H1 (cell line): ENCODE results near the gene FBLN2. TPM values are rescaled to one million over a fixed set of nuclear protein-coding genes. Genes with fewer than 3 reads are reported as not detected.

Source experiments
- CTCF ChIA-PET: fragments of 300-600 bp; sonication (Branson Sonifier 250); formaldehyde crosslinking; loops from one replicate; lab custom pipeline; 2021; ENCODE audit not compliant: partially characterized antibody; lab: Charles Lee
- POLR2A ChIA-PET: fragments of 300-600 bp; sonication (Branson Sonifier 250); formaldehyde crosslinking; loops from one replicate; lab custom pipeline; 2021; ENCODE audit warnings: inconsistent platforms; ENCODE audit not compliant: partially characterized antibody; lab: Charles Lee
- DNase-seq, 2 experiments: peaks; one replicate each; pipeline versions ENCODE4 v3.0.0 to v3.0.0-alpha.2; 2010 to 2022; ENCODE audit warnings: low spot score in 2 of 2, low read depth in 1 of 2, mixed read lengths in 1 of 2
- FAIRE-seq: peaks from 2 replicates; lab custom pipeline; 2011; peaks lifted over from hg19 to GRCh38; lab: Jason Lieb, UNC
- H2AFZ ChIP-seq: 2 replicates; pipeline ENCODE4 v1.8.1; 2012; ENCODE audit warnings: low read length, inconsistent platforms
- H2AK5ac ChIP-seq: 2 replicates; pipeline ENCODE4 v1.6.1; 2013; ENCODE audit warnings: low read depth, low read length
- H2BK120ac ChIP-seq: replicated peaks from 2 replicates; pipeline ENCODE3; 2013; ENCODE audit warnings: low read depth, low read length, inconsistent platforms
- H2BK12ac ChIP-seq: 2 replicates; pipeline ENCODE4 v1.6.1; 2013; ENCODE audit warnings: low read depth, low read length
- H2BK15ac ChIP-seq: 2 replicates; pipeline ENCODE4 v1.6.1; 2013; ENCODE audit warnings: low read length
- H2BK20ac ChIP-seq: 2 replicates; pipeline ENCODE4 v1.6.1; 2013; ENCODE audit warnings: low read length
- H2BK5ac ChIP-seq: 2 replicates; pipeline ENCODE4 v1.6.1; 2013; ENCODE audit warnings: low read depth, low read length
- H3K14ac ChIP-seq: 2 replicates; pipeline ENCODE4 v1.6.1; 2013; ENCODE audit warnings: inconsistent platforms; ENCODE audit not compliant: insufficient read length
- H3K18ac ChIP-seq: 2 replicates; pipeline ENCODE4 v1.6.1; 2013; ENCODE audit warnings: low read length; ENCODE audit errors: extremely low read depth
- H3K23ac ChIP-seq: 2 replicates; pipeline ENCODE4 v1.6.1; 2013; ENCODE audit warnings: inconsistent platforms; ENCODE audit not compliant: insufficient read length
- H3K23me2 ChIP-seq: 2 replicates; pipeline ENCODE4 v1.6.1; 2013; ENCODE audit warnings: low read depth, low read length
- H3K27ac ChIP-seq: 2 replicates; pipeline ENCODE4 v1.6.1; 2011; ENCODE audit warnings: low read depth, low read length, inconsistent platforms
- H3K27me3 ChIP-seq, 4 experiments: replicated peaks in 1 of 4; 1 replicate in 1 of 4; 2 replicates in 3 of 4; pipeline versions ENCODE4 v1.6.1 to v1.8.1; 2011 to 2013; ENCODE audit warnings: low read length in 3 of 4, mild to moderate bottlenecking in 3 of 4, inconsistent platforms in 2 of 4, mixed read lengths in 2 of 4, moderate library complexity in 1 of 4; ENCODE audit not compliant: control insufficient read depth in 3 of 4, insufficient read depth in 3 of 4; ENCODE audit errors: extremely low read depth in 1 of 4
- H3K36me3 ChIP-seq, 4 experiments: 2 replicates each; pipeline versions ENCODE4 v1.6.1 to v1.8.1; 2011 to 2013; ENCODE audit warnings: mild to moderate bottlenecking in 4 of 4, low read length in 3 of 4, moderate library complexity in 2 of 4, control low read depth in 1 of 4, inconsistent platforms in 1 of 4; ENCODE audit not compliant: insufficient read depth in 4 of 4, control insufficient read depth in 2 of 4
- H3K4ac ChIP-seq: replicated peaks from 2 replicates; pipeline ENCODE3; 2013; ENCODE audit warnings: low read length, low read depth, mixed read lengths, inconsistent platforms; ENCODE audit not compliant: insufficient read length
- H3K4me1 ChIP-seq, 4 experiments: replicated peaks in 1 of 4; 1 replicate in 1 of 4; 2 replicates in 3 of 4; pipeline versions ENCODE4 v1.6.1 to v1.8.1; 2011 to 2013; ENCODE audit warnings: low read length in 3 of 4, inconsistent platforms in 2 of 4, mixed read lengths in 1 of 4; ENCODE audit not compliant: insufficient read depth in 4 of 4, control insufficient read depth in 3 of 4
- H3K4me2 ChIP-seq, 2 experiments: 2 replicates each; pipeline versions ENCODE4 v1.6.1 to v1.8.1; 2011 to 2013; ENCODE audit warnings: low read depth in 2 of 2, low read length in 2 of 2, control low read depth in 1 of 2, inconsistent platforms in 1 of 2, mild to moderate bottlenecking in 1 of 2; ENCODE audit not compliant: insufficient read depth in 1 of 2
- H3K4me3 ChIP-seq, 4 experiments: fragments of 200-600, 300-600 bp in 1 of 4; sonication (generic), shearing (Covaris generic), sonication (Bioruptor Twin) in 1 of 4; 2 replicates each; pipeline versions ENCODE4 v1.5.1 to v1.8.1; 2011 to 2016; ENCODE audit warnings: low read length in 4 of 4, low read depth in 3 of 4, control low read depth in 2 of 4, inconsistent platforms in 2 of 4, mild to moderate bottlenecking in 2 of 4, mixed read lengths in 1 of 4, moderate library complexity in 1 of 4; ENCODE audit not compliant: insufficient read depth in 2 of 4; ENCODE audit errors: extremely low read depth in 1 of 4
- H3K56ac ChIP-seq: replicated peaks from 2 replicates; pipeline ENCODE3; 2013; ENCODE audit warnings: low read depth, mild to moderate bottlenecking, mixed read lengths, low read length, inconsistent platforms; ENCODE audit not compliant: insufficient read length
- H3K79me1 ChIP-seq: 2 replicates; pipeline ENCODE4 v1.6.1; 2013; ENCODE audit warnings: low read depth, low read length, control low read depth
- H3K79me2 ChIP-seq, 2 experiments: 2 replicates each; pipeline versions ENCODE4 v1.6.1 to v1.8.1; 2012 to 2013; ENCODE audit warnings: low read length in 2 of 2, mild to moderate bottlenecking in 2 of 2, inconsistent platforms in 1 of 2; ENCODE audit not compliant: insufficient read depth in 2 of 2, control insufficient read depth in 1 of 2
- H3K9ac ChIP-seq, 4 experiments: replicated peaks in 1 of 4; 1 replicate in 1 of 4; 2 replicates in 3 of 4; pipeline versions ENCODE4 v1.6.1 to v1.8.1; 2011 to 2013; ENCODE audit warnings: low read depth in 3 of 4, low read length in 3 of 4, control low read depth in 2 of 4, mild to moderate bottlenecking in 2 of 4, moderate library complexity in 2 of 4, inconsistent platforms in 1 of 4; ENCODE audit errors: extremely low read depth in 1 of 4
- H3K9me3 ChIP-seq, 2 experiments: 2 replicates each; pipeline versions ENCODE4 v1.6.1 to v1.8.1; 2012 to 2013; ENCODE audit warnings: mild to moderate bottlenecking in 2 of 2, moderate library complexity in 2 of 2, control low read depth in 1 of 2, inconsistent platforms in 1 of 2, low read depth in 1 of 2, low read length in 1 of 2, mixed read lengths in 1 of 2; ENCODE audit not compliant: insufficient read depth in 2 of 2
- H4K20me1 ChIP-seq, 2 experiments: replicated peaks in 1 of 2; 2 replicates each; pipeline versions ENCODE3 to v1.8.1; 2011 to 2013; ENCODE audit warnings: inconsistent platforms in 2 of 2, low read length in 2 of 2, mild to moderate bottlenecking in 1 of 2; ENCODE audit not compliant: insufficient read depth in 2 of 2, control insufficient read depth in 1 of 2
- H4K5ac ChIP-seq: 2 replicates; pipeline ENCODE4 v1.6.1; 2013; ENCODE audit warnings: low read length, low read depth, mixed read lengths, inconsistent platforms; ENCODE audit not compliant: insufficient read length
- H4K8ac ChIP-seq: 2 replicates; pipeline ENCODE4 v1.8.0; 2013; ENCODE audit warnings: mild to moderate bottlenecking, moderate library complexity, low read length, inconsistent platforms; ENCODE audit not compliant: insufficient read depth; ENCODE audit errors: extremely low read depth
- H4K91ac ChIP-seq: replicated peaks from 2 replicates; pipeline ENCODE3; 2013; ENCODE audit warnings: low read length, mixed read lengths, inconsistent platforms; ENCODE audit not compliant: insufficient read length
- EP300 ChIP-seq, 2 experiments: IDR thresholded peaks; 1 replicate in 1 of 2; 2 replicates in 1 of 2; pipeline ENCODE4 v1.6.1; 2011 to 2012; ENCODE audit warnings: low read depth in 2 of 2, low read length in 2 of 2, mild to moderate bottlenecking in 2 of 2, borderline replicate concordance in 1 of 2, inconsistent platforms in 1 of 2, moderate library complexity in 1 of 2
- GTF2F1 ChIP-seq: IDR thresholded peaks from 2 replicates; pipeline ENCODE4 v1.6.1; 2012; ENCODE audit warnings: low read depth, low read length, improper control_type of control experiment, borderline replicate concordance
- JUND ChIP-seq: IDR thresholded peaks from 2 replicates; pipeline ENCODE4 v1.6.1; 2011; ENCODE audit warnings: mild to moderate bottlenecking, improper control_type of control experiment, low read length
- POLR2AphosphoS5 ChIP-seq: IDR thresholded peaks from 2 replicates; pipeline ENCODE4 v1.6.1; 2011; ENCODE audit warnings: low read depth, low read length
- RXRA ChIP-seq: IDR thresholded peaks from 2 replicates; pipeline ENCODE4 v1.6.1; 2011; ENCODE audit warnings: low read depth, mild to moderate bottlenecking, low read length, moderate library complexity; ENCODE audit not compliant: insufficient read depth
- SAP30 ChIP-seq: fragments of 300-600 bp; sonication (generic); IDR thresholded peaks from 2 replicates; pipeline ENCODE4 v1.7.1; 2012; ENCODE audit warnings: low read length, moderate library complexity, mild to moderate bottlenecking, inconsistent platforms; ENCODE audit not compliant: insufficient read depth, insufficient replicate concordance
- TBP ChIP-seq: IDR thresholded peaks from 2 replicates; pipeline ENCODE4 v1.6.1; 2011; ENCODE audit warnings: low read depth, low read length, improper control_type of control experiment
- ZNF274 ChIP-seq: IDR thresholded peaks from 2 replicates; pipeline ENCODE4 v1.7.0; 2012; ENCODE audit warnings: low read length, borderline replicate concordance; ENCODE audit errors: extremely low read depth
- WGBS, 2 experiments: shearing (Covaris generic) in 1 of 2; methylation state at CpG; one replicate each; pipeline versions ENCODE4 v1.1.6 to v1.1.7; 2013 to 2015; ENCODE audit warnings: low lambda C conversion rate in 2 of 2, mixed read lengths in 2 of 2, inconsistent platforms in 1 of 2, low coverage in 1 of 2, missing lambda C conversion rate in 1 of 2; ENCODE audit not compliant: insufficient replicate concordance in 2 of 2, insufficient coverage in 1 of 2, insufficient read length in 1 of 2; ENCODE audit errors: extremely low coverage in 1 of 2, missing lambda C conversion rate in 1 of 2; 5-methylcytosine and 5-hydroxymethylcytosine counted together
- polyA plus RNA-seq, 7 experiments: library from polyadenylated mRNA; depleted of rRNA in 3 of 7; stranded (reverse) in 5 of 7; unstranded in 2 of 7; fragments of >200 nt in 5 of 7; fragments of 200-250 nt in 2 of 7; gene quantifications; 1 replicate in 5 of 7; 2 replicates in 1 of 7; 4 replicates in 1 of 7; pipeline versions ENCODE4 v1.2.1 to v1.2.3, GENCODE V29; 2011 to 2013; ENCODE audit warnings: missing spikeins in 2 of 7, mixed read lengths in 2 of 7
- total RNA-seq: library from RNA; stranded (reverse); fragmentation: NEBNext Ultra II Directional; extraction: Animal tissue kit (Norgen Biotek cat#: 25700); gene quantifications from 2 replicates; pipeline ENCODE4 v1.2.1, GENCODE V29; 2021
- TF ChIP-seq, protein P1 (sequence below): IDR thresholded peaks from 2 replicates; pipeline ENCODE4 v1.6.1; 2012; ENCODE audit warnings: inconsistent platforms
- TF ChIP-seq, protein P2 (sequence below): IDR thresholded peaks from 2 replicates; pipeline ENCODE4 v1.6.1; 2011; ENCODE audit warnings: low read length, improper control_type of control experiment
- TF ChIP-seq, protein P3 (sequence below): IDR thresholded peaks from 2 replicates; pipeline ENCODE4 v1.6.1; 2012; ENCODE audit warnings: inconsistent platforms

FBLN2 gene
- total and polyA plus RNA-seq, 2 of the 8 experiments (the other 6 are each of a cell fraction or from before 2014, with no cell fraction given), result 17.4 to 24.2 TPM

DNA sequence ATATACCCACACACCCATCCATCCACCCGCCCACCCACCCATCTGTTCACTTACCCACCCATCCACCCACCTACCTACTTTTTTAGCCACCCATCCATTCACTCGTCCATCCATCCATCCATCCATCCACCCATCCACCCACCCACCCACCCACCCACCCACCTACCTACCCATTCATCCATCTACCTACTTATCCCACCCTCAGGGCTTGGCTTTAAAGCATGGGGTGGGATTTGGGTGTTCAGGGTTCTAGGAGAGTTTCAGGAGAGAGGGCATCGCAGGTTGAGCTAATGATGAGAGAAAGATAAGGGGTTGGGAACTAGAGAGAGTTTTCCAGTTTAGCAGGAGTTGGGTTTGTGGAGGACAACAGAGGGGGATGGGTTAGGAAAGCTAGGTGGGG is 9.7 kb downstream of the FBLN2 start:
- Histone ChIP-seq H3K23me2 (no peaks in the 10 kb centered on the region), H3K27ac (no peak overlapping the region), H2BK120ac (no peak overlapping the region), H3K56ac (no peak overlapping the region), H2AFZ (no peak overlapping the region), H2BK5ac (no peak overlapping the region), H3K4me3 (no peak overlapping the region), H4K91ac (no peak overlapping the region), H3K36me3 (no peaks in the 10 kb centered on the region; a peak in 1 of 8 replicates), H3K23ac (no peak overlapping the region), H3K27me3 (no peaks in the 10 kb centered on the region), H4K5ac (no peak overlapping the region), H2BK15ac (no peak overlapping the region), H2BK20ac (no peak overlapping the region), H3K4ac (no peak overlapping the region), H3K14ac (no peak overlapping the region), H3K4me1 (peaks cover 0 to 8% (median 3%) of the 10 kb centered on the region in 4 experiments; a peak in 4 of 7 replicates), H3K4me2 (no peak overlapping the region), H2BK12ac (no peak overlapping the region), H3K79me1 (no peaks in the 10 kb centered on the region; the same call in 1 of the 2 replicates), H3K9me3 (no peaks in the 10 kb centered on the region), H4K8ac (no peak overlapping the region), H3K79me2 (no peaks in the 10 kb centered on the region), H3K9ac (no peak overlapping the region), H3K18ac (no peak overlapping the region), H4K20me1 (peaks cover 0 to 1% of the 10 kb centered on the region in 2 experiments), H2AK5ac (no peak overlapping the region)
- FAIRE-seq (no peak), DNase-seq (no peak)
- TF ChIP-seq SAP30 (no peak), GTF2F1 (no peak), TBP (no peak), EP300 (IDR thresholded peaks at IDR 0.05; ENCODE audit: borderline replicate concordance in 1 of 2, low read depth in 2 of 2, low read length in 2 of 2) (no peak), RXRA (no peak), POLR2AphosphoS5 (no peak), JUND (no peak), ZNF274 (no peak)
- TF ChIP-seq, protein P1, sequence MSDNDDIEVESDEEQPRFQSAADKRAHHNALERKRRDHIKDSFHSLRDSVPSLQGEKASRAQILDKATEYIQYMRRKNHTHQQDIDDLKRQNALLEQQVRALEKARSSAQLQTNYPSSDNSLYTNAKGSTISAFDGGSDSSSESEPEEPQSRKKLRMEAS, result no peak
- TF ChIP-seq, protein P2, sequence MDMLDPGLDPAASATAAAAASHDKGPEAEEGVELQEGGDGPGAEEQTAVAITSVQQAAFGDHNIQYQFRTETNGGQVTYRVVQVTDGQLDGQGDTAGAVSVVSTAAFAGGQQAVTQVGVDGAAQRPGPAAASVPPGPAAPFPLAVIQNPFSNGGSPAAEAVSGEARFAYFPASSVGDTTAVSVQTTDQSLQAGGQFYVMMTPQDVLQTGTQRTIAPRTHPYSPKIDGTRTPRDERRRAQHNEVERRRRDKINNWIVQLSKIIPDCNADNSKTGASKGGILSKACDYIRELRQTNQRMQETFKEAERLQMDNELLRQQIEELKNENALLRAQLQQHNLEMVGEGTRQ, result no peak
- TF ChIP-seq, protein P3, sequence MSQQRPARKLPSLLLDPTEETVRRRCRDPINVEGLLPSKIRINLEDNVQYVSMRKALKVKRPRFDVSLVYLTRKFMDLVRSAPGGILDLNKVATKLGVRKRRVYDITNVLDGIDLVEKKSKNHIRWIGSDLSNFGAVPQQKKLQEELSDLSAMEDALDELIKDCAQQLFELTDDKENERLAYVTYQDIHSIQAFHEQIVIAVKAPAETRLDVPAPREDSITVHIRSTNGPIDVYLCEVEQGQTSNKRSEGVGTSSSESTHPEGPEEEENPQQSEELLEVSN, result no peak
- ChIA-PET POLR2A (no interaction called here), CTCF (interaction anchor here (0.9 to 2.6 kb wide), 8 partner anchors 8 to 93 kb away, joined by 3 to 9 read pairs (median 4); no protein-coding TSS in a partner anchor)
- WGBS, 2 experiments, result 80% methylated on average over 1 of the region's 3 CpGs; no CpG with 5 or more reads in 1 of the 2 experiments
